Activated CD4-positive, alpha-beta T cell treated with anti-CD3 and anti-CD28 coated beads, Interleukin-2, amount 10 ng/mL, durations not matched to agents 24 days and 14 days (primary cell): ENCODE measurements around the gene VAV3. TPM values are rescaled to one million over a fixed set of nuclear protein-coding genes. Genes with fewer than 3 reads are reported as not detected.

Experiments used
- DNase-seq: peaks from one replicate; pipeline ENCODE4 v3.0.0; 2022
- H3K27ac Mint-ChIP-seq: one replicate; pipeline ENCODE4 v1.8.0; 2022; ENCODE audit warnings: mild to moderate bottlenecking, mixed read lengths
- H3K27me3 Mint-ChIP-seq: one replicate; pipeline ENCODE4 v1.8.0; 2022; ENCODE audit warnings: mixed read lengths
- H3K36me3 Mint-ChIP-seq: one replicate; pipeline ENCODE4 v1.8.0; 2022; ENCODE audit warnings: low read depth, mild to moderate bottlenecking, mixed read lengths
- H3K4me1 Mint-ChIP-seq: one replicate; pipeline ENCODE4 v1.8.0; 2021; ENCODE audit warnings: mixed read lengths
- H3K4me3 Mint-ChIP-seq: one replicate; pipeline ENCODE4 v1.8.0; 2022; ENCODE audit warnings: mild to moderate bottlenecking, moderate library complexity, mixed read lengths
- H3K9me3 Mint-ChIP-seq: one replicate; pipeline ENCODE4 v1.8.0; 2021; ENCODE audit warnings: mixed read lengths
- intact Hi-C: fragments of 100-400 bp; cut with micrococcal nuclease; formaldehyde crosslinking; loops from one replicate; pipeline ENCODE4 v1.15.1; 2023
- total RNA-seq: library from RNA; stranded (reverse); gene quantifications from 2 replicates; pipeline ENCODE4 v1.2.3, GENCODE V29; 2022

VAV3 gene
- total RNA-seq, 1 donor from 2014 or later = 5.5 TPM

- H3K27me3 Mint-ChIP-seq = no peaks in the 10 kb centered on the region
- H3K36me3 Mint-ChIP-seq = no peaks in the 10 kb centered on the region
- intact Hi-C loops = no loop called here
- no peaks in the 10 kb centered on the region for H3K9me3 Mint-ChIP-seq
- no peak overlapping the region for H3K4me3 Mint-ChIP-seq
- H3K27ac Mint-ChIP-seq = no peak overlapping the region
- DNase-seq = no peak
- H3K4me1 Mint-ChIP-seq = peaks cover 8% of the 10 kb centered on the region
Observed at GRCh38 chr1:107625405-107626029, 339.5 kb downstream of the VAV3 start.

GRCh38 chr1:107623431-107623830 is 341.5 kb downstream of the VAV3 start:
- H3K9me3 Mint-ChIP-seq = peaks cover 6% of the 10 kb centered on the region
- H3K27me3 Mint-ChIP-seq = no peaks in the 10 kb centered on the region
- no peak overlapping the region for H3K27ac Mint-ChIP-seq
- no peaks in the 10 kb centered on the region for H3K36me3 Mint-ChIP-seq
- intact Hi-C loops = loop anchor here (1.0 kb wide), 1 partner anchor 29 kb away; no protein-coding TSS in a partner anchor
- H3K4me3 Mint-ChIP-seq = no peak overlapping the region
- DNase-seq = no peak
- peaks cover 8% of the 10 kb centered on the region for H3K4me1 Mint-ChIP-seq

- no peak for DNase-seq
- peaks cover 6% of the 10 kb centered on the region for H3K9me3 Mint-ChIP-seq
- no peaks in the 10 kb centered on the region for H3K36me3 Mint-ChIP-seq
- H3K27ac Mint-ChIP-seq = no peak overlapping the region
- no peak overlapping the region for H3K4me3 Mint-ChIP-seq
- intact Hi-C loops = loop anchor here (1.0 kb wide), 1 partner anchor 29 kb away; no protein-coding TSS in a partner anchor
- H3K27me3 Mint-ChIP-seq = no peaks in the 10 kb centered on the region
- peaks cover 8% of the 10 kb centered on the region for H3K4me1 Mint-ChIP-seq
Observed at GRCh38 chr1:107622966-107623365, 342.0 kb downstream of the VAV3 start.

- Mint-ChIP-seq H3K27ac (no peak overlapping the region), H3K4me1 (peaks cover 8% of the 10 kb centered on the region), H3K36me3 (no peaks in the 10 kb centered on the region), H3K4me3 (no peak overlapping the region), H3K9me3 (peaks cover 6% of the 10 kb centered on the region), H3K27me3 (no peaks in the 10 kb centered on the region)
- intact Hi-C loops = no loop called here
- no peak for DNase-seq
Observed at GRCh38 chr1:107622535-107622934, 342.4 kb downstream of the VAV3 start.

GRCh38 chr1:107620753-107621152 is 344.2 kb downstream of the VAV3 start:
- Mint-ChIP-seq H3K9me3 (peaks cover 6% of the 10 kb centered on the region), H3K4me3 (no peak overlapping the region), H3K27me3 (no peaks in the 10 kb centered on the region), H3K27ac (no peak overlapping the region), H3K36me3 (no peaks in the 10 kb centered on the region), H3K4me1 (peaks cover 8% of the 10 kb centered on the region)
- DNase-seq = no peak
- intact Hi-C loops = no loop called here

GRCh38 chr1:107618539-107618938 is 346.4 kb downstream of the VAV3 start:
- intact Hi-C loops = no loop called here
- H3K4me1 Mint-ChIP-seq = peaks cover 7% of the 10 kb centered on the region
- H3K4me3 Mint-ChIP-seq = no peak overlapping the region
- H3K27ac Mint-ChIP-seq = no peak overlapping the region
- no peaks in the 10 kb centered on the region for H3K27me3 Mint-ChIP-seq
- H3K9me3 Mint-ChIP-seq = peaks cover 9% of the 10 kb centered on the region
- no peak for DNase-seq
- H3K36me3 Mint-ChIP-seq = no peaks in the 10 kb centered on the region

GRCh38 chr1:107617921-107618320 is 347.1 kb downstream of the VAV3 start:
- Mint-ChIP-seq H3K9me3 (peaks cover 9% of the 10 kb centered on the region), H3K4me3 (no peak overlapping the region), H3K27ac (no peak overlapping the region), H3K36me3 (no peaks in the 10 kb centered on the region), H3K27me3 (peaks cover 1% of the 10 kb centered on the region), H3K4me1 (peaks cover 7% of the 10 kb centered on the region)
- intact Hi-C loops = no loop called here
- no peak for DNase-seq

GRCh38 chr1:107617456-107617855 is 347.5 kb downstream of the VAV3 start:
- H3K4me1 Mint-ChIP-seq = peaks cover 3% of the 10 kb centered on the region
- intact Hi-C loops = no loop called here
- no peak for DNase-seq
- peaks cover 4% of the 10 kb centered on the region for H3K27me3 Mint-ChIP-seq
- no peaks in the 10 kb centered on the region for H3K36me3 Mint-ChIP-seq
- H3K9me3 Mint-ChIP-seq = peaks cover 12% of the 10 kb centered on the region
- no peak overlapping the region for H3K4me3 Mint-ChIP-seq
- no peak overlapping the region for H3K27ac Mint-ChIP-seq

DNA sequence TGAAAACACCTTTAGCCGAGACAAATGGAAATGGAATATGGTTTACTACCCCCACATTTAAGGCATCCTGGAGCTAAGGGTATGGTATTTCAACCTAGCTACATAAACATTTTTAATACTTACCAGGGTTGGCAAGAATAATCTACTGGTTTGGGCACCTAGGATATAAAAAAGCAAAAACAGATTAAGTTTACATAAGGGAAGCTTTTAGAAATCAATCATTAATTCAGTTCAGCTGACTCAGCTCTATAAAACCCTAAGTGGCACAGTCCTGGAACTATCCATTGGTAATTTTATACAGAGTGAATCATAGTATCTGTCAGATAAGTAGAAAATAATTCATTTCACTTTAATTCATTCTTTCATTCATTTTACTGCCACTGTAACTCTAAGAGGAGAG is 355.2 kb downstream of the VAV3 start:
- H3K27ac Mint-ChIP-seq = no peak overlapping the region
- no peak for DNase-seq
- H3K4me1 Mint-ChIP-seq = no peaks in the 10 kb centered on the region
- no peaks in the 10 kb centered on the region for H3K36me3 Mint-ChIP-seq
- intact Hi-C loops = no loop called here
- H3K4me3 Mint-ChIP-seq = no peak overlapping the region
- H3K27me3 Mint-ChIP-seq = peaks cover 4% of the 10 kb centered on the region
- H3K9me3 Mint-ChIP-seq = peaks cover 3% of the 10 kb centered on the region

DNA sequence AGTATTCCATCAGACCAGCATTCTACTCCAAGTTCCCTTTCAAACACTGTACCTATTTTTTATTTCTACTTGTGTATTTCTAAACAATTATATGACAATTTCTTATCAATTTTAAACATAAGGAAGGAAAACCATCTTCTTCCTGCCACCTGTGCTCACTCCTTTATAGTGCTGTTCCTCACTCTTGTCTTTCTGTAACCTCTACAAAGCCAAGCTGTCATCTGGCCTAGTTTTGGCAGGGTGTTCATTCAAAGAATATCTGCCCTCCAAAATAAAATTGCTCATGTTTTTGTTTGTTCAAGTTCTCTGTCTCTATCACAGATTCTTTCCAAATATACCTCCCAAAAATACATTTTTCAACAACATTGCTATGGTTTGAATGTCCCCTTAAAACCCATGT is 360.2 kb downstream of the VAV3 start:
- Mint-ChIP-seq H3K9me3 (no peaks in the 10 kb centered on the region), H3K4me3 (no peak overlapping the region), H3K27me3 (no peaks in the 10 kb centered on the region), H3K4me1 (no peaks in the 10 kb centered on the region), H3K27ac (no peak overlapping the region), H3K36me3 (no peaks in the 10 kb centered on the region)
- intact Hi-C loops = no loop called here
- no peak for DNase-seq

GRCh38 chr1:107600607-107601160 is 364.3 kb downstream of the VAV3 start:
- no peak overlapping the region for H3K27ac Mint-ChIP-seq
- intact Hi-C loops = no loop called here
- no peak for DNase-seq

DNA sequence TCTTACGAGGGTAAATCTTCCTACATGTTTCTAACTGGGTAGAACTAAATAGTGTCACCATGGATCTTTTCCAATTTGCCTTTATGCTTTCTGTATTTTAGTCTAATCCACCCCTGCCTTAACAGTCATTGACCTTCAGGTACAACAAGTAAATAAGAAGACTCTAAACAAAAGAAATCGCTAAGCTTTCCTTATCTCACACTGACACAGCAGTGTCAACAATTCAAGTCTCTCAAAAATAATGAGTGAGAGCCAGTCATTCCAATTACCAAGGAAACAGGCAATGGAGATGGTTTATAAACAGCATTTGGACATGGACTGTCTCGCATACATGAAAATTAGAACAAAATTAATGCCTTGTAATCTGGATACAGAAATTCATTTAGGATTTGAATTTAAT is 365.8 kb downstream of the VAV3 start:
- no peaks in the 10 kb centered on the region for H3K9me3 Mint-ChIP-seq
- no peak overlapping the region for H3K27ac Mint-ChIP-seq
- no peak for DNase-seq
- intact Hi-C loops = no loop called here
- H3K36me3 Mint-ChIP-seq = no peaks in the 10 kb centered on the region
- H3K4me3 Mint-ChIP-seq = no peak overlapping the region
- H3K27me3 Mint-ChIP-seq = no peaks in the 10 kb centered on the region
- no peaks in the 10 kb centered on the region for H3K4me1 Mint-ChIP-seq

More at GRCh38 chr1:107600607-107601160, 364.3 kb downstream of the VAV3 start:
- H3K36me3 Mint-ChIP-seq = no peaks in the 10 kb centered on the region
- H3K4me3 Mint-ChIP-seq = no peak overlapping the region
- H3K9me3 Mint-ChIP-seq = no peaks in the 10 kb centered on the region
- no peaks in the 10 kb centered on the region for H3K4me1 Mint-ChIP-seq
- no peaks in the 10 kb centered on the region for H3K27me3 Mint-ChIP-seq

- no peak for DNase-seq
- intact Hi-C loops = no loop called here
- Mint-ChIP-seq H3K27ac (no peak overlapping the region), H3K36me3 (no peaks in the 10 kb centered on the region), H3K9me3 (no peaks in the 10 kb centered on the region), H3K4me3 (no peak overlapping the region), H3K27me3 (no peaks in the 10 kb centered on the region), H3K4me1 (peaks cover 8% of the 10 kb centered on the region)
Observed at GRCh38 chr1:107597290-107597689, 367.7 kb downstream of the VAV3 start.

- H3K27ac Mint-ChIP-seq = no peak overlapping the region
- intact Hi-C loops = loop anchor here (1.0 kb wide), 1 partner anchor 29 kb away; no protein-coding TSS in a partner anchor
- H3K4me3 Mint-ChIP-seq = no peak overlapping the region
- H3K27me3 Mint-ChIP-seq = no peaks in the 10 kb centered on the region
- H3K4me1 Mint-ChIP-seq = peaks cover 8% of the 10 kb centered on the region
- H3K9me3 Mint-ChIP-seq = no peaks in the 10 kb centered on the region
- DNase-seq = no peak
- H3K36me3 Mint-ChIP-seq = no peaks in the 10 kb centered on the region
Observed at GRCh38 chr1:107594536-107594935, 370.4 kb downstream of the VAV3 start.
